Trophoblast cell (in vitro differentiated cells and primary cell): Measurements from ENCODE around the gene PCP2.

Source experiments
- DNase-seq, 2 donors: peaks; one replicate each; pipeline ENCODE4 v3.0.0-alpha.2; 2016
- H2AFZ ChIP-seq: 2 replicates; pipeline ENCODE4 v1.6.1; 2013; ENCODE audit warnings: low read length, moderate library complexity, mild to moderate bottlenecking; ENCODE audit not compliant: insufficient read depth, poor library complexity
- H2AK5ac ChIP-seq: 2 replicates; pipeline ENCODE4 v1.6.1; 2013; ENCODE audit warnings: mild to moderate bottlenecking, low read length
- H2BK120ac ChIP-seq: 2 replicates; pipeline ENCODE4 v1.6.1; 2013; ENCODE audit warnings: low read length, mild to moderate bottlenecking, moderate library complexity; ENCODE audit not compliant: insufficient read depth, poor library complexity
- H2BK12ac ChIP-seq: 2 replicates; pipeline ENCODE4 v1.6.1; 2013; ENCODE audit warnings: mild to moderate bottlenecking, low read length, moderate library complexity
- H2BK5ac ChIP-seq: 2 replicates; pipeline ENCODE4 v1.6.1; 2013; ENCODE audit warnings: low read length, low read depth, moderate library complexity, mild to moderate bottlenecking; ENCODE audit not compliant: poor library complexity
- H3K14ac ChIP-seq: 2 replicates; pipeline ENCODE4 v1.6.1; 2013; ENCODE audit warnings: mild to moderate bottlenecking, low read length
- H3K18ac ChIP-seq: 2 replicates; pipeline ENCODE4 v1.6.1; 2013; ENCODE audit warnings: mild to moderate bottlenecking, low read length
- H3K23ac ChIP-seq: 2 replicates; pipeline ENCODE4 v1.6.1; 2013; ENCODE audit warnings: low read length
- H3K27ac ChIP-seq: 2 replicates; pipeline ENCODE4 v1.5.1; 2013; ENCODE audit warnings: low read depth, mild to moderate bottlenecking, inconsistent platforms, low read length, moderate library complexity
- H3K27me3 ChIP-seq: 2 replicates; pipeline ENCODE4 v1.6.1; 2013; ENCODE audit warnings: inconsistent platforms, mild to moderate bottlenecking, low read length, moderate library complexity; ENCODE audit not compliant: insufficient read depth
- H3K36me3 ChIP-seq, 2 experiments: 1 replicate in 1 of 2; 2 replicates in 1 of 2; pipeline ENCODE4 v1.6.1; 2013; ENCODE audit warnings: low read length in 2 of 2, mild to moderate bottlenecking in 2 of 2, moderate library complexity in 1 of 2; ENCODE audit not compliant: insufficient read depth in 2 of 2, control insufficient read depth in 1 of 2
- H3K4ac ChIP-seq: 2 replicates; pipeline ENCODE4 v1.6.1; 2013; ENCODE audit warnings: low read depth, mild to moderate bottlenecking, low read length, moderate library complexity
- H3K4me1 ChIP-seq, 2 experiments: 1 replicate in 1 of 2; 2 replicates in 1 of 2; pipeline ENCODE4 v1.6.1; 2013; ENCODE audit warnings: low read length in 2 of 2, mild to moderate bottlenecking in 2 of 2, moderate library complexity in 1 of 2; ENCODE audit not compliant: insufficient read depth in 2 of 2, control insufficient read depth in 1 of 2
- H3K4me2 ChIP-seq: 2 replicates; pipeline ENCODE4 v1.6.1; 2013; ENCODE audit warnings: inconsistent platforms, mild to moderate bottlenecking, low read length, moderate library complexity
- H3K4me3 ChIP-seq: 2 replicates; pipeline ENCODE4 v1.5.1; 2013; ENCODE audit warnings: mild to moderate bottlenecking, low read depth, low read length, inconsistent platforms
- H3K79me1 ChIP-seq: one replicate; pipeline ENCODE4 v1.6.1; 2013; ENCODE audit warnings: low read length
- H3K79me2 ChIP-seq: 2 replicates; pipeline ENCODE4 v1.6.1; 2013; ENCODE audit warnings: low read length, mild to moderate bottlenecking; ENCODE audit not compliant: control insufficient read depth, insufficient read depth, poor library complexity
- H3K9ac ChIP-seq: 2 replicates; pipeline ENCODE4 v1.6.1; 2013; ENCODE audit warnings: mild to moderate bottlenecking, low read length
- H3K9me3 ChIP-seq: 2 replicates; pipeline ENCODE4 v1.6.1; 2013; ENCODE audit warnings: low read depth, mild to moderate bottlenecking, control low read depth, inconsistent platforms, low read length; ENCODE audit not compliant: insufficient read depth
- H4K12ac ChIP-seq: 2 replicates; pipeline ENCODE4 v1.6.1; 2013; ENCODE audit warnings: low read depth, mild to moderate bottlenecking, low read length, moderate library complexity
- H4K8ac ChIP-seq: 2 replicates; pipeline ENCODE4 v1.6.1; 2013; ENCODE audit warnings: low read depth, mild to moderate bottlenecking, low read length, moderate library complexity
- H4K91ac ChIP-seq: one replicate; pipeline ENCODE4 v1.6.1; 2013; ENCODE audit warnings: low read depth, mild to moderate bottlenecking, low read length, moderate library complexity
- WGBS: extraction: QIAGEN DNeasy Blood & Tissue Kit; methylation state at CpG from one replicate; pipeline ENCODE4 v1.1.7; 2013; ENCODE audit warnings: missing lambda C conversion rate; ENCODE audit not compliant: insufficient read length, insufficient coverage; ENCODE audit errors: extremely low coverage; 5-methylcytosine and 5-hydroxymethylcytosine counted together

PCP2 gene

GRCh38 chr19:7657131-7657751 lies 23.7 kb upstream of the PCP2 start:
- Histone ChIP-seq H3K9ac (no peak overlapping the region), H3K79me2 (no peaks in the 10 kb centered on the region), H3K27me3 (no peaks in the 10 kb centered on the region), H3K4me2 (no peak overlapping the region), H2BK120ac (no peak overlapping the region), H2BK12ac (no peak overlapping the region), H2BK5ac (no peak overlapping the region), H3K4ac (no peak overlapping the region), H4K8ac (no peak overlapping the region), H2AFZ (no peak overlapping the region), H3K4me1 (peaks cover 1 to 2% of the 10 kb centered on the region in 2 experiments), H3K23ac (no peak overlapping the region), H4K12ac (no peak overlapping the region), H3K14ac (no peak overlapping the region), H3K27ac (no peak overlapping the region), H2AK5ac (no peak overlapping the region), H3K4me3 (no peak overlapping the region), H3K18ac (no peak overlapping the region), H3K36me3 (no peaks in the 10 kb centered on the region), H3K9me3 (no peaks in the 10 kb centered on the region), H4K91ac (no peak overlapping the region), H3K79me1 (no peaks in the 10 kb centered on the region)
- peak; percentile 35 to 49 for DNase-seq
- no CpG with 5 or more reads among the region's 14 CpGs for WGBS

GRCh38 chr19:7655581-7655980 lies 22.1 kb upstream of the PCP2 start:
- H3K23ac ChIP-seq = no peak overlapping the region
- no peaks in the 10 kb centered on the region for H3K36me3 ChIP-seq
- no peak overlapping the region for H4K8ac ChIP-seq
- H2AFZ ChIP-seq = no peak overlapping the region
- no peak overlapping the region for H3K9ac ChIP-seq
- no peak overlapping the region for H3K4me2 ChIP-seq
- H2BK120ac ChIP-seq = no peak overlapping the region
- no peak overlapping the region for H3K14ac ChIP-seq
- no CpG with 5 or more reads among the region's 8 CpGs for WGBS
- no peak overlapping the region for H3K4ac ChIP-seq
- no peak overlapping the region for H2BK12ac ChIP-seq
- H3K4me1 ChIP-seq = peaks cover 2 to 4% of the 10 kb centered on the region in 2 experiments
- no peak overlapping the region for H4K12ac ChIP-seq
- no peaks in the 10 kb centered on the region for H3K27me3 ChIP-seq
- H2BK5ac ChIP-seq = no peak overlapping the region
- H2AK5ac ChIP-seq = no peak overlapping the region
- no peak overlapping the region for H3K27ac ChIP-seq
- no peak overlapping the region for H3K18ac ChIP-seq
- H3K4me3 ChIP-seq = no peak overlapping the region
- H3K79me1 ChIP-seq = no peaks in the 10 kb centered on the region
- no peaks in the 10 kb centered on the region for H3K79me2 ChIP-seq
- no peaks in the 10 kb centered on the region for H3K9me3 ChIP-seq
- H4K91ac ChIP-seq = no peak overlapping the region
- peak in 1 of 2 donors; percentile 25 for DNase-seq

GRCh38 chr19:7654401-7654800 lies 20.9 kb upstream of the PCP2 start:
- peaks cover 2 to 4% of the 10 kb centered on the region in 2 experiments for H3K4me1 ChIP-seq
- H3K9me3 ChIP-seq = no peaks in the 10 kb centered on the region
- no peak overlapping the region for H2BK12ac ChIP-seq
- H3K9ac ChIP-seq = no peak overlapping the region
- H3K4ac ChIP-seq = no peak overlapping the region
- no peak overlapping the region for H4K91ac ChIP-seq
- H3K79me2 ChIP-seq = no peaks in the 10 kb centered on the region
- no peak overlapping the region for H4K12ac ChIP-seq
- no peak overlapping the region for H2BK5ac ChIP-seq
- no peaks in the 10 kb centered on the region for H3K79me1 ChIP-seq
- no peak overlapping the region for H2AFZ ChIP-seq
- WGBS = no CpG with 5 or more reads among the region's 8 CpGs
- H2BK120ac ChIP-seq = no peak overlapping the region
- H3K4me3 ChIP-seq = no peak overlapping the region
- H2AK5ac ChIP-seq = no peak overlapping the region
- no peak overlapping the region for H4K8ac ChIP-seq
- H3K14ac ChIP-seq = no peak overlapping the region
- no peak overlapping the region for H3K27ac ChIP-seq
- H3K23ac ChIP-seq = no peak overlapping the region
- H3K18ac ChIP-seq = no peak overlapping the region
- DNase-seq = no peak
- H3K4me2 ChIP-seq = no peak overlapping the region
- no peaks in the 10 kb centered on the region for H3K36me3 ChIP-seq
- no peaks in the 10 kb centered on the region for H3K27me3 ChIP-seq

- Histone ChIP-seq H3K9me3 (peaks cover 2% of the 10 kb centered on the region), H3K4me3 (no peak overlapping the region), H3K14ac (no peak overlapping the region), H3K79me1 (no peaks in the 10 kb centered on the region), H3K27me3 (no peaks in the 10 kb centered on the region), H3K4me2 (peak overlapping the region; percentile 38), H3K36me3 (peaks cover 2 to 4% of the 10 kb centered on the region in 2 experiments), H3K23ac (no peak overlapping the region), H2BK5ac (no peak overlapping the region), H2AFZ (peak overlapping the region; percentile 4), H4K12ac (no peak overlapping the region), H2BK120ac (no peak overlapping the region), H3K4ac (no peak overlapping the region), H3K27ac (no peak overlapping the region), H3K9ac (no peak overlapping the region), H3K4me1 (peaks cover 2 to 4% of the 10 kb centered on the region in 2 experiments), H4K8ac (no peak overlapping the region), H3K18ac (peak overlapping the region; percentile 10), H3K79me2 (no peaks in the 10 kb centered on the region), H4K91ac (peak overlapping the region; percentile 11), H2BK12ac (no peak overlapping the region), H2AK5ac (no peak overlapping the region)
- WGBS = no CpG with 5 or more reads among the region's 28 CpGs
- DNase-seq = peak; percentile 83 to 95
Observed at GRCh38 chr19:7652061-7652641, 18.6 kb upstream of the PCP2 start.
